Neuron (in vitro differentiated cells): ENCODE results near the gene ARID4B.
A peak's percentile ranks its signal among the peaks of the same experiment; 100 is the strongest.
"Not testable (repeated sequence)": the region's sequence is repeated elsewhere in the genome, so short reads cannot be mapped to it uniquely, and the experiment has no call there.

Experiments
- H2AFZ ChIP-seq: one replicate; pipeline ENCODE4 v1.6.1; 2013; ENCODE audit warnings: low read depth, mild to moderate bottlenecking, inconsistent platforms, low read length, moderate library complexity
- H3K27me3 ChIP-seq: one replicate; pipeline ENCODE4 v1.6.1; 2013; ENCODE audit warnings: low read length; ENCODE audit not compliant: insufficient read depth
- H3K36me3 ChIP-seq: one replicate; pipeline ENCODE4 v1.6.1; 2013; ENCODE audit warnings: low read length; ENCODE audit not compliant: insufficient read depth
- H3K4me1 ChIP-seq: one replicate; pipeline ENCODE4 v1.6.1; 2013; ENCODE audit warnings: low read length; ENCODE audit not compliant: insufficient read depth
- H3K4me3 ChIP-seq: 2 replicates; pipeline ENCODE4 v1.5.1; 2013; ENCODE audit warnings: mild to moderate bottlenecking, low read length, moderate library complexity
- H3K9me3 ChIP-seq: one replicate; pipeline ENCODE4 v1.6.1; 2013; ENCODE audit warnings: low read length

ARID4B gene

DNA sequence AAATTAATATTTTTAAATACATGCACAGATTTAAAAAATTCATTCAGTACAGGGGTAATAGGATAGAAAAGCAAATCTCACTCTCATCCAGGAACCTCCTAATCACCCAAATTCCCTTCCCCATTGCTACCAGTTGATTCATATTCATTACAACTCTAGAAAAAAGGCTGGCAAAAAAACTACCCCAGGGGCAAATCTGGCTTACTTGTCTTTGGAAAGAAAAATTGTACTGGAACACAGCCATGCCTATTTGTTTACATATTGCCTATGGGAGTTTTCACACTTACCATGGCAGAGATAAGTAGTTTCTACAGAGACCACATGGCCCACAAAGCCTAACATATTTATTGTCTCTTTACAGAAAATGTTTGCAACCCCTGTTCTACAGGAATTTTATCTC, 158.0 kb downstream of the ARID4B start:
- H3K36me3 ChIP-seq, result peaks cover 66% of the 10 kb centered on the region
- no peaks in the 10 kb centered on the region for H3K27me3 ChIP-seq
- H3K9me3 ChIP-seq, result no peaks in the 10 kb centered on the region
- H2AFZ ChIP-seq, result no peak overlapping the region
- no peak overlapping the region for H3K4me3 ChIP-seq
- H3K4me1 ChIP-seq, result no peaks in the 10 kb centered on the region

DNA sequence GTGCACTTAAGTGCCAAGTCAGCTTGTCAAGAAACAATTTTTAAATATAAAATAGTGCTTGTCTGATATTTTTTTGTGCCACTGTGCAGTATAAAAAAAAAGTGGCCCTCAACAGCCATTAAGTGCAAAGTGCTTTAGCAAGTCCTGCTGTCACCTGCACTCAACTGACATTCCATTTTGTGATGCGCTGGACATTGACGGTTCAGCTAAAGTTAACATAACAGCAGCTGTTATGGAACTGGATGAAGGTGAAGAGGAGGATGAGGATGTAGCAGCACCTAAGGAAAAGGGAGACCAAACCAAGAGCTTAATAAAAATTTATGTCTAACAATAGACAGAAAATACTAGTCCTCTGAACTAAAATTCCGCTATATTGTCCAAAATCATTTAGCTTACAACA, 159.6 kb downstream of the ARID4B start:
- H3K9me3 ChIP-seq, result no peaks in the 10 kb centered on the region
- H3K4me3 ChIP-seq, result no peak overlapping the region
- H3K27me3 ChIP-seq, result no peaks in the 10 kb centered on the region
- no peaks in the 10 kb centered on the region for H3K4me1 ChIP-seq
- H2AFZ ChIP-seq, result no peak overlapping the region
- peaks cover 52% of the 10 kb centered on the region for H3K36me3 ChIP-seq

DNA sequence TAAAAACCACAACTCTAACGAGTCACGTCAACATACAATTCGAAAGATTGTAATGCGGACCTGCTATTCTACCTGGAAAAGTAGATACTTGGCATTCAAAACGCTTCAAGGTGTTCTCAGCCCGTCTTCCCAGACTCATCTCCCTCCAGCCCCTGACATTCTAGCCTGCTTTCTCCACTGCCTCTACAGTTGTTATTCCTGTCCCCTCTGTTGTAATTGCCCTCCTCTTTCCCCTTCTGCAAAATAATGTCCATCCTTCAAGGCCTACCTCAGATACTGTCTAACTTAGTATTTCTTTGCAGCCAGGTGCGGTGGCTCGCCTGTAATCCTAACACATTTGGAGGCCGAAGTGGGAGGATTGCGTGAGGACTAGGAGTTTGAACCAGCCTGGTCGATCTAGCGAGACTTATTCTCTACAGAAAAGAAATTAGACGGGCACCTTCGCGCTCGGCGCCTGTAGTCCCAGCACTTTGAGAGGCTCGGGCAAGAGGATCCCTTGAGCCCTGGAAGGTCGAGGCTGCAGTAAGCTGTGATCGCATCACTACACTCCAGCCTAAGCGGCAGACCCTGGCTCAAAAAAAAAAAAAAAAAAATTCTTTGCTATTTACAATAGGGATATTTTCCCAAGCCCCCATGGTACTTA, 166.2 kb downstream of the ARID4B start:
- Histone ChIP-seq H2AFZ (peak overlapping the region; percentile 77), H3K4me3 (peak overlapping the region; percentile 98), H3K4me1 (peaks cover 15% of the 10 kb centered on the region), H3K9me3 (no peaks in the 10 kb centered on the region), H3K27me3 (no peaks in the 10 kb centered on the region), H3K36me3 (peaks cover 32% of the 10 kb centered on the region)

DNA sequence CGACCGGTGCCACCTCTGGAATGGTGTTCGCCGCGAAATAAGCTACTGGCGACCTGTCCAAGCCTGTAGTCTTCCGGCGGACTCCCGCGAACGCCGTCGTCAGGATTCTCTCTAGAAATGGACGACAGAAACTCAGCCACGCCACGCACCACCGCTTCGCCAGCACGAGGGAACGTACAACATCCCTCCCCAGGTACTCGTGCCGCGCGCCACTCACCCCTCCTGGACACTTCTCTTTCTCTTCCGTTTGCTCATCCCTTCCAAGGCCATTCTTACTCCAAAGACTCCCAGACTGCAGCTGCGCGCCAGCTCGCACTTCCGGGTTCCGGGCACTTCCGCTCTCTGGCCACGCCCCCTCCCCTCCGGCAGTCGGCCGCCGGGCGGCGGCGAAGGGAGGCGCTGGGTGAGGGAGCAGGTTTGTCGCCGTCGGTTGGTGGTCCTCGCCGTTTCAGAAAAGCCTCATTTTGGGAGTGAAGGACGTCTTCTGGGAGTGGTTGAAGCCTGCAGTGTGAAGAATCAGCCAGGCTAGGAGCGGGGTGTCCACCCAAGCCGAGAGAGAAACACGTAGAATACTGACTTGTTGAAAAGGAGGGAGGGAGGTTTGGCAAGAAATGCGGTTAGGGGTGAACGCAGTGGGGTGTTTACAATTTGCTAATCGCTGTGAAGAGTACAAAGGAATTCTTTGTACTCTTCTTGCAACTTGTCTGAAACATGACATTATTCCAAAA, 166.9 kb downstream of the ARID4B start, which contains the start of gene RBM34:
Gene RBM34 (minus strand): TSS at position 294 of the 728 bp plus-strand sequence. CDS start 24 bp downstream, at position 270.
- Histone ChIP-seq H3K36me3 (peaks cover 34% of the 10 kb centered on the region), H3K4me1 (peaks cover 15% of the 10 kb centered on the region), H3K9me3 (no peaks in the 10 kb centered on the region), H3K4me3 (peak within 1 kb of the TSS; percentile 98), H3K27me3 (no peaks in the 10 kb centered on the region), H2AFZ (peak within 1 kb of the TSS; percentile 77)

DNA sequence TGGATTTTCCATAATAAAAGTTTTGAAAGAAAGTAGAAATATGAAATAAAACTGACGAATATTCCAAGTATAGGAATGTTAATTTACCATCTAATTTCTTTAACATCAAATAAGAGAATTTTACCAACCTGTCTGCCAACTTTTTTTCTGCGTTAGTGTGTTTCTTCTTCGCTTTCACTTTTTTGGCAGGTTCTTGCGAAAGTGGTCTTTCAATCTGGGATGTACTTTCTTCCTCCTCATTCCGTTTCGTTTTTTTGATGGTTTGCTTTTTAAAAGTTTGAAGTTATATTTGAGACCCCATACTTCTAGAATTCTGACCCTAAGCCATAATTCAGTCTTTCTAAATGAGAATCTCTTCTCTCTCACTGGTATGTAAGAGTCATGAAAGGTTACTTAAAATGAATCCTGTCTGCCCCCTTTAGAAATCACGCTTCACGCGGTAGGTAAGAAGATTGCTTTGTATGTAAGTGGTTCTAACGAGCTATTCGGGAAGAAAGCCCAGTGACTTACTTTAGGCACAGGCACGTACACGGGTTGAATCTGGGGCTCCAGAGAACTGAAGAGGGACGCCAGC, 167.5 kb downstream of the ARID4B start:
- Histone ChIP-seq H3K4me3 (peak overlapping the region; percentile 98), H3K36me3 (peaks cover 35% of the 10 kb centered on the region), H3K9me3 (no peaks in the 10 kb centered on the region), H3K4me1 (peaks cover 15% of the 10 kb centered on the region), H3K27me3 (no peaks in the 10 kb centered on the region), H2AFZ (peak overlapping the region; percentile 77)

DNA sequence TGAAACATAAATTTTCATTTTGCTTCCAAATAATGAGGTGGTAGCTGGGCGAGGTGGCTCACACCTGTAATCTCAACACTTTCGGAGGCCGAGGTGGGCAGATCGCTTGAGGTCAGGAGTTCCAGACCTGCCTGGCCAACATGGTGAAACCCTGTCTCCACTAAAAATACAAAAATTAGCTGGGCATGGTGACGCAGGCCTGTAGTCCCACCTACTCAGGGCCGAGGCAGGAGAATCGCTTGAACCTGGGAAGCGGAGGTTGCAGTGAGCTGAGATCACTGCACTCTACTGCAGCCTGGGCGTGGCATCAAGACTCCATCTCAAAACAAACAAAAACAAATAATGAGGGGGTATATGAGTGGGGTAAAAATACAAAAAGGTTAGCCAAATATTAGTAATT, 168.0 kb downstream of the ARID4B start:
- not testable (repeated sequence) for H2AFZ ChIP-seq, H3K27me3 ChIP-seq, H3K9me3 ChIP-seq
- peak overlapping the region; percentile 98 for H3K4me3 ChIP-seq
- H3K36me3 ChIP-seq, result peaks cover 39% of the 10 kb centered on the region
- peaks cover 15% of the 10 kb centered on the region for H3K4me1 ChIP-seq

DNA sequence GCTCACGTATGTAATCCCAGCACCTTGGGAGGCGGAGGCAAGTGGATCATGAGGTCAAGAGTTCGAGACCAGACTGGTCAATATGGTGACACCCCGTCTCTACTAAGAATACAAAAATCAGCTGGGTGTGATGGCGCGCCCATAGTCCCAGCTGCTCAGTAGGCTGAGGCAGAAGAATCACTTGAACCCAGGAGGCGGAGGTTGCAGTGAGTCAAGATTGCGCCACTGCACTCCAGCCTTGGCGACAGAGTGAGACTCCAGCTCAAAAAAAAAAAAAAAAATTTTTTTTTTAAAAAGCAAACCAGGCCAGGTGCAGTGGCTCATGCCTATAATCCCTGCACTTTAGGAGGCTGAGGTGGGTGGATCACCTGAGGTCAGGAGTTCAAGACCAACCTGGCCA, 168.7 kb downstream of the ARID4B start:
- not testable (repeated sequence) for H2AFZ ChIP-seq, H3K9me3 ChIP-seq, H3K4me3 ChIP-seq, H3K27me3 ChIP-seq
- H3K4me1 ChIP-seq, result peaks cover 15% of the 10 kb centered on the region
- H3K36me3 ChIP-seq, result peaks cover 46% of the 10 kb centered on the region

DNA sequence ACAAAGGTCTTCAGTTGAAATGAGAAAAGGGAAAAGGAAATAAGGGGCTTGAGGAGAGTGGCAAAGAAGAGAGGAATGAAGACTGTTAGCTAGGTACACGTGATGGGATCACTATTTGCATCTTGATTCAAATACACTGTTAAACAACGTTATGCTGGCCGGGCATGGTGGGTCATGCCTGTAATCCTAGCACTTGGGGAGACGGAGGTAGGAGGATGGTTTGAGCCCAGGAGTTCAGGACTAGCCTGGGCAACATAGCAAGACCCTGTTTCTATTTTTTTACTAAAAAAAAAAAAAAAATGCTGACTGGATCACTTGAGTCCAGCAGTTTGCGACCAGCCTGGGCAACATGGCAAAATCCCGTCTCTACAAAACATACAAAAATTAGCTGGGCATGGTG, 169.3 kb downstream of the ARID4B start:
- peaks cover 49% of the 10 kb centered on the region for H3K36me3 ChIP-seq

DNA sequence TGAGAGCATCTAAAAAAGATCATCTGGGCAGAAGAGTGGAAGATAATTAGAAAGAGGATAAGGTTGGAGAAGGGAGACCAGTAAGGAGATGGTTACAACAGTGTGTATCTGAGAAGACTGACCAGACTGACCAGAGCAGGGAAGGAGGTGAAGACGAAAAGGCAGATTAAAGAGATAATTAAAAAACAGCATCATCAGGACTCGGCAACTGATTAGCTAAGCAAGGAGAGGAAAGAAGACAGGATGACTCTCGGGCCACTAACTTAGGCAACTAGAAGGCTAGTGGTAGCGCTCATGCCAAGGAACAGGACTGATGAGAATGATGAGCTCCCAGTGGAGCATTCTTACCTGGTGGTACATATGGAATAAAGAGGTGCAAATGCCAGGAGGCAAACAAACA, 170.8 kb downstream of the ARID4B start:
- no peak overlapping the region for H3K4me3 ChIP-seq
- no peaks in the 10 kb centered on the region for H3K9me3 ChIP-seq
- no peaks in the 10 kb centered on the region for H3K27me3 ChIP-seq
- H2AFZ ChIP-seq, result no peak overlapping the region
- H3K4me1 ChIP-seq, result peaks cover 15% of the 10 kb centered on the region
- H3K36me3 ChIP-seq, result peaks cover 63% of the 10 kb centered on the region

More for the DNA sequence above, 169.3 kb downstream of the ARID4B start:
- Histone ChIP-seq H2AFZ (no peak overlapping the region), H3K4me3 (no peak overlapping the region), H3K9me3 (no peaks in the 10 kb centered on the region), H3K27me3 (no peaks in the 10 kb centered on the region), H3K4me1 (peaks cover 15% of the 10 kb centered on the region)

DNA sequence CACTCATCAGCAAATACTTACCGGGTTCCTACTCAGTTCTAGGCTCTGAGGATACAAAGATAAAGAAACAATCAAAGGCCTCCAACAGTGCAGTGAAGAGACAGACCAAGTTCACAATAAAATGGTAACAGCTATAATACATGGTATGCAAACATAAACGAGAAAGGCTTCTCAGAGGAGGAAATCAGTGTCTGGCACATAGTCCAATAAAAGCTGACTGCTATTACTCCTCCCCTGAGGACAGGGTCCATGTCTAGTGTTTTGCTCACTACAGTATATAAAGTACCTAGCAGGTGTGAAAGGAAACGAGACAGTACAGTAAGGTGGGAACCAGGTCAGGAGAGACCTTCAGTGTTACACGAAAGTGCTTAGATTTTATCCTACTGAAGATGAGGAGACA, 171.2 kb downstream of the ARID4B start:
- Histone ChIP-seq H2AFZ (no peak overlapping the region), H3K36me3 (peaks cover 66% of the 10 kb centered on the region), H3K4me1 (peaks cover 14% of the 10 kb centered on the region), H3K9me3 (no peaks in the 10 kb centered on the region), H3K27me3 (no peaks in the 10 kb centered on the region), H3K4me3 (no peak overlapping the region)

DNA sequence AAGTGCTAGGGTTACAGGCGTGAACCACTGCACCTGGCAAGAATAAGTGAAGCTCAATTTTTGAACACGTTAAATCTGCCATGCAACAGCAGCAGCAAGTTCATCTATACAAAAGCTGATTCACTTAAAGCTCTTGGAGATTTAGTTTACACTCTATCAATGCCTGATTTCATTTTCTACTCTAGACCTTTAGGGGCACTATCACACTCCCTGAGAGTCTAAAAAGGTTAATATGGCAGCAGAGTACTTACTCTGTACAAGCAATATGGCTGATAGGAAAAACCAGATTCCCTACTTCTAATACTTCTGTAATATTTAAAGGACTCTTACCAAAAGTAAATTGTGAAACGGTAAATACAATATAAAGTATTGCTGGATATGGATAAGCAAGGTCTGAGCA, 171.7 kb downstream of the ARID4B start:
- Histone ChIP-seq H3K9me3 (no peaks in the 10 kb centered on the region), H3K27me3 (no peaks in the 10 kb centered on the region), H3K4me1 (peaks cover 10% of the 10 kb centered on the region), H3K36me3 (peaks cover 71% of the 10 kb centered on the region), H2AFZ (no peak overlapping the region), H3K4me3 (no peak overlapping the region)

DNA sequence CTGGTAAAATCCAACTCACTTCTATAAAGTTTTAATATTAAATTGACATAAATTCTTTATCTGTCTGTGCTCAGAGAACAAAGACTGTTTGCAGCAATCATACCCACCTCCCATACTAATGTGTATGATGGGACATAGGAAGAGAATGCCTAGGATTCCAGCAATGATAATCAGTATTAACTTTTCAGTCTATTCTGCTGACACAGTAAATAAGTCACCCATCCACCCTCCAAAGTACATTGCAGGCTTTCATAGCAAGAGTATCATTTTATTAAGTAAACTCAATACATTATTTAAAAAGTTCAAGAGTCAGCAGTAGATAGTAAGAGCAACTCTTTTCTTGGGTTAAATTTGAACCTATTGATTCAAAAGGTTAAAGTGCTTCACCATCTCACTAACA, 175.7 kb downstream of the ARID4B start:
- Histone ChIP-seq H3K4me1 (no peaks in the 10 kb centered on the region), H3K9me3 (no peaks in the 10 kb centered on the region), H2AFZ (no peak overlapping the region), H3K4me3 (no peak overlapping the region), H3K27me3 (no peaks in the 10 kb centered on the region), H3K36me3 (peaks cover 80% of the 10 kb centered on the region)

DNA sequence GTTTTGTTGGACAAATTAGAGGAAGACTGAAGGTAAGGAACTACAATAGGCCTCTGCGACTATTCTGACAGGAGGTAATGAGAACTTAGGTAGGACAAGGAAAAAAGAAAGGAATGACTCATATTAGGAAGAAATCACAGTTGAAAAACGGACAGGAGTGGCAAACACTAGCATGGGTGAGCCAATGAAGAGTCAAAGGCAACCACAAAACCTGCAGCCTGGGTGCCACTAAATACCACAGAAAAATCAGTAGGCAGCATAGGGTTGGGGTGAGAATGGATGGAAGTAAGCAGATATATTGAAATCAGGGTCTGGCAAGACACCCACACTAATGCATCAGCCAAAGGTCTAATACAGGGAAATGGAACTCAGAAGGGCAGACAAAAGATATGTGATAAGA, 176.9 kb downstream of the ARID4B start:
- Histone ChIP-seq H3K4me3 (no peak overlapping the region), H3K36me3 (peaks cover 76% of the 10 kb centered on the region), H3K9me3 (no peaks in the 10 kb centered on the region), H2AFZ (no peak overlapping the region), H3K4me1 (no peaks in the 10 kb centered on the region), H3K27me3 (no peaks in the 10 kb centered on the region)
